HFFc6 (cell line): ENCODE results near the gene APBB2. TPM values are rescaled to one million over a fixed set of nuclear protein-coding genes. Genes with fewer than 3 reads are reported as not detected.

Source experiments
- DNase-seq: peaks from one replicate; pipeline ENCODE4 v3.0.0-alpha.2; 2018
- H3K27ac Mint-ChIP-seq: 2 replicates; pipeline ENCODE4 v1.8.0; 2020; ENCODE audit warnings: mild to moderate bottlenecking, mixed read lengths
- H3K27me3 Mint-ChIP-seq: 2 replicates; pipeline ENCODE4 v1.8.0; 2021; ENCODE audit warnings: mild to moderate bottlenecking, moderate library complexity, mixed read lengths; ENCODE audit not compliant: insufficient read depth
- H3K36me3 Mint-ChIP-seq: 2 replicates; pipeline ENCODE4 v1.8.0; 2021; ENCODE audit warnings: low read depth, mixed read lengths
- H3K4me1 Mint-ChIP-seq: 2 replicates; pipeline ENCODE4 v1.8.0; 2020; ENCODE audit warnings: low read depth, mixed read lengths
- H3K4me3 Mint-ChIP-seq: 2 replicates; pipeline ENCODE4 v1.8.0; 2020; ENCODE audit warnings: mild to moderate bottlenecking, moderate library complexity, mixed read lengths
- H3K9me3 Mint-ChIP-seq: 2 replicates; pipeline ENCODE4 v1.8.0; 2020; ENCODE audit warnings: mild to moderate bottlenecking, mixed read lengths
- CTCF ChIP-seq: fragments of 200-600 bp; sonication (generic); IDR thresholded peaks from 2 replicates; pipeline ENCODE4 v1.5.0; 2021; ENCODE audit warnings: antibody characterized with exemption, mild to moderate bottlenecking
- total RNA-seq, 6 experiments: library from RNA; stranded (reverse); fragmentation: NEBNext Ultra II Directional; extraction: Animal tissue kit (Norgen Biotek cat#: 25700); gene quantifications; 2 replicates in 1 of 6; 3 replicates in 5 of 6; pipeline ENCODE4 v1.2.3, GENCODE V29; 2021

Gene APBB2
- total RNA-seq, 6 experiments from 2014 or later, result 32.4 to 45.5 (median 35.8) TPM

- H3K36me3 Mint-ChIP-seq, result peaks cover 12% of the 10 kb centered on the region; the same call in 1 of the 2 replicates
Measured at GRCh38 chr4:40966091-40966490, 248.3 kb downstream of the APBB2 start.

GRCh38 chr4:40963897-40964478, 250.4 kb downstream of the APBB2 start:
- Mint-ChIP-seq H3K36me3 (peaks cover 11% of the 10 kb centered on the region; the same call in 1 of the 2 replicates), H3K27me3 (no peaks in the 10 kb centered on the region), H3K4me1 (peaks cover 33% of the 10 kb centered on the region), H3K4me3 (no peak overlapping the region), H3K27ac (peak overlapping the region; percentile 35; the same call in 1 of the 2 replicates), H3K9me3 (no peaks in the 10 kb centered on the region)
- no peak for TF ChIP-seq CTCF
- no peak for DNase-seq

More at GRCh38 chr4:40966091-40966490, 248.3 kb downstream of the APBB2 start:
- no peaks in the 10 kb centered on the region for H3K27me3 Mint-ChIP-seq
- H3K4me3 Mint-ChIP-seq, result no peak overlapping the region
- DNase-seq, result no peak
- H3K27ac Mint-ChIP-seq, result no peak overlapping the region
- H3K4me1 Mint-ChIP-seq, result peaks cover 28% of the 10 kb centered on the region
- no peaks in the 10 kb centered on the region for H3K9me3 Mint-ChIP-seq
- no peak for TF ChIP-seq CTCF

DNA sequence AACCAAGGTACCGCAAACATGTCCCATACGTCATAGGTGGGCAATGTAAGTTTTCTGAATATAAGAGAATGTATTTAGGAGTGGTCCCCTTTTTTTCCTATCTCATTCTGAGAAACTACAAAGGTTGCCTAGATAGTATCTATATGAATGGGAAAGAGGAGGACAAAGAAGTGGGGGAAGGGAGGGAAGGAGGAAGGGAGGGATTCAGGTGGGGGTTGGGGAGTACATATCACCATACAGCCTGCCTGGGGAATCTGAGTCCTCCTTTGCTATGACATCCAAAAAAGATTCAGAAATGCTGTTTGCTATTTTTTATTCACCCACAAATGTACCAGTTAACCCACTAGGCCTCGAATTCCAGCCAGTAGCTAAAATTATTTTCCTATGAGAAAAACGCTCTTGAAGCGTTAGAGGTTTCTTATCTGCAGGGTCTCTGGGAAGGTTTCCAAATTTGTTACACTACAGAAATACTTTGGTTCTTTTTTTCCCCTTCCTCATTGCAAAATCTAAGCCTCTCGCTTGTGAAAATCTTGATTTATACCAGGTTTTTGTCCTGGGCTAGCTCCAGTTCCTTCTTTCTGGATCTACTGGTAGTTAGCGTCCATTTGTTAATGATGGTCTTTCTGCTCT, 251.7 kb downstream of the APBB2 start:
- no peak for DNase-seq
- Mint-ChIP-seq H3K4me3 (no peak overlapping the region), H3K4me1 (peaks cover 33% of the 10 kb centered on the region), H3K36me3 (peaks cover 11% of the 10 kb centered on the region; the same call in 1 of the 2 replicates), H3K27me3 (no peaks in the 10 kb centered on the region), H3K9me3 (no peaks in the 10 kb centered on the region), H3K27ac (no peak overlapping the region)
- TF ChIP-seq CTCF, result no peak

- no peak for DNase-seq
- Mint-ChIP-seq H3K36me3 (peaks cover 14% of the 10 kb centered on the region; the same call in 1 of the 2 replicates), H3K27ac (no peak overlapping the region), H3K4me3 (no peak overlapping the region; the same call in 1 of the 2 replicates), H3K4me1 (peaks cover 39% of the 10 kb centered on the region), H3K27me3 (no peaks in the 10 kb centered on the region), H3K9me3 (no peaks in the 10 kb centered on the region)
- no peak for TF ChIP-seq CTCF
Measured at GRCh38 chr4:40960941-40961340, 253.4 kb downstream of the APBB2 start.

GRCh38 chr4:40957281-40957680, 257.1 kb downstream of the APBB2 start:
- Mint-ChIP-seq H3K4me1 (peaks cover 22% of the 10 kb centered on the region), H3K27me3 (no peaks in the 10 kb centered on the region), H3K36me3 (peaks cover 15% of the 10 kb centered on the region; the same call in 1 of the 2 replicates), H3K9me3 (no peaks in the 10 kb centered on the region), H3K27ac (no peak overlapping the region), H3K4me3 (no peak overlapping the region)
- no peak for TF ChIP-seq CTCF
- no peak for DNase-seq
